K562 (cell line): Measurements from ENCODE around the gene MYO18B. TPM values are rescaled to one million over a fixed set of nuclear protein-coding genes. Genes with fewer than 3 reads are reported as not detected.

Source experiments
- ATAC-seq: fragments of 200-7000 bp; cut with Tn5 transposase; 3 replicates; pipeline ENCODE4 v1.9.1; 2020; ENCODE audit warnings: moderate library complexity
- BruUV-seq: library from RNA; stranded (reverse); fragments of 400-500 nt; replicated peaks from 2 replicates; lab custom pipeline; 2021; lab: Mats Ljungman, UMichigan
- CTCF ChIA-PET: fragments of 300-600 bp; formaldehyde crosslinking; extraction: SDS; loops from one replicate; lab custom pipeline; 2021; ENCODE audit warnings: low intra/inter-chr PET ratio; lab: Yijun Ruan, JAX
- POLR2A ChIA-PET: fragments of 300-600, 350-650 bp; sonication (Branson Sonifier 250); formaldehyde crosslinking; extraction: SDS; loops from one replicate; lab custom pipeline; 2021; ENCODE audit warnings: antibody characterized with exemption, inconsistent platforms; lab: Yijun Ruan, JAX
- DNase-seq, 4 experiments: peaks; one replicate each; pipeline versions ENCODE4 v3.0.0 to v3.0.0-alpha.2; 2011 to 2018; ENCODE audit warnings: low spot score in 3 of 4, mixed read lengths in 3 of 4; ENCODE audit errors: extremely low read depth in 1 of 4
- FAIRE-seq: peaks from 2 replicates; lab custom pipeline; 2011; peaks lifted over from hg19 to GRCh38; lab: Jason Lieb, UNC
- H2AFZ ChIP-seq: 2 replicates; pipeline ENCODE4 v1.6.0; 2011; ENCODE audit warnings: low read depth, low read length, control low read depth, inconsistent platforms
- H3K27ac ChIP-seq: fragments of 200-600 bp; 3 replicates; pipeline ENCODE4 v1.8.0; 2011; ENCODE audit warnings: low read depth, mild to moderate bottlenecking, control low read depth, inconsistent platforms, low read length, moderate library complexity, mixed read lengths; ENCODE audit errors: extremely low read depth
- H3K27me3 ChIP-seq, 2 experiments: fragments of 300-600 bp in 1 of 2; 2 replicates in 1 of 2; 3 replicates in 1 of 2; pipeline versions ENCODE4 v1.6.0 to v1.8.0; 2011; ENCODE audit warnings: inconsistent platforms in 2 of 2, low read length in 2 of 2, mild to moderate bottlenecking in 1 of 2, mixed read lengths in 1 of 2, moderate library complexity in 1 of 2; ENCODE audit not compliant: control insufficient read depth in 2 of 2, insufficient read depth in 2 of 2
- H3K36me3 ChIP-seq: fragments of 300-600 bp; 3 replicates; pipeline ENCODE4 v1.8.0; 2011; ENCODE audit warnings: mild to moderate bottlenecking, low read length, inconsistent platforms; ENCODE audit not compliant: control insufficient read depth, insufficient read depth
- H3K4me1 ChIP-seq, 2 experiments: fragments of 200-600 bp in 1 of 2; replicated peaks in 1 of 2; 2 replicates in 1 of 2; 3 replicates in 1 of 2; pipeline versions ENCODE4 v1.5.1 to v1.8.0; 2011; ENCODE audit warnings: inconsistent platforms in 2 of 2, low read length in 2 of 2, mild to moderate bottlenecking in 1 of 2, mixed read lengths in 1 of 2, moderate library complexity in 1 of 2; ENCODE audit not compliant: control insufficient read depth in 2 of 2, insufficient read depth in 2 of 2
- H3K4me2 ChIP-seq: 2 replicates; pipeline ENCODE4 v1.6.1; 2011; ENCODE audit warnings: low read length, control low read depth, inconsistent platforms, mixed read lengths; ENCODE audit not compliant: insufficient read depth
- H3K4me3 ChIP-seq: fragments of 200-600 bp; sonication (generic), shearing (Covaris generic); 2 replicates; pipeline ENCODE4 v1.5.1; 2016; ENCODE audit warnings: control low read depth, inconsistent platforms
- H3K79me2 ChIP-seq: fragments of 200-600 bp; 3 replicates; pipeline ENCODE4 v1.8.0; 2011; ENCODE audit warnings: low read length, inconsistent platforms; ENCODE audit not compliant: control insufficient read depth, insufficient read depth
- H3K9ac ChIP-seq, 2 experiments: 2 replicates each; pipeline versions ENCODE4 v1.6.0 to v1.6.1; 2011; ENCODE audit warnings: low read depth in 2 of 2, low read length in 2 of 2, control low read depth in 1 of 2, inconsistent platforms in 1 of 2, mild to moderate bottlenecking in 1 of 2, mixed read lengths in 1 of 2; ENCODE audit not compliant: insufficient read depth in 1 of 2
- H3K9me1 ChIP-seq: one replicate; pipeline ENCODE4 v1.6.0; 2011; ENCODE audit warnings: inconsistent platforms, mild to moderate bottlenecking, low read length, moderate library complexity; ENCODE audit not compliant: control insufficient read depth, insufficient read depth
- H3K9me3 ChIP-seq: replicated peaks from 2 replicates; pipeline ENCODE4 v1.5.1; 2011; ENCODE audit warnings: low read depth, low read length, inconsistent platforms; ENCODE audit not compliant: control insufficient read depth, insufficient read depth
- H4K20me1 ChIP-seq: replicated peaks from 2 replicates; pipeline ENCODE4 v1.6.1; 2011; ENCODE audit warnings: low read length, inconsistent platforms, mixed read lengths; ENCODE audit not compliant: control insufficient read depth, insufficient read depth
- CHD4 ChIP-seq: fragments of 200-600 bp; sonication (generic); IDR thresholded peaks from 3 replicates; pipeline ENCODE4 v1.6.1; 2012; ENCODE audit warnings: low read depth, mild to moderate bottlenecking, mixed read lengths, low read length, inconsistent platforms; ENCODE audit not compliant: insufficient read depth, insufficient replicate concordance, poor library complexity, severe bottlenecking
- LCOR ChIP-seq: sonication (generic); formaldehyde crosslinking; IDR thresholded peaks from 2 replicates; pipeline ENCODE4 v1.8.0; 2022; ENCODE audit warnings: mild to moderate bottlenecking, missing genetic modification reagents
- MEIS2 ChIP-seq: fragments of 450-650 bp; IDR thresholded peaks from 2 replicates; pipeline ENCODE4 v1.6.1; 2014; ENCODE audit warnings: mild to moderate bottlenecking; ENCODE audit not compliant: partially characterized antibody
- NFIC ChIP-seq: fragments of 450-650 bp; IDR thresholded peaks from 2 replicates; pipeline ENCODE4 v1.6.1; 2017; ENCODE audit warnings: mild to moderate bottlenecking, inconsistent platforms
- TBP ChIP-seq: optimal IDR thresholded peaks from 2 replicates; pipeline ENCODE3; 2011; ENCODE audit warnings: low read depth, low read length, improper control_type of control experiment
- ZFP1 ChIP-seq: fragments of 450-650 bp; formaldehyde crosslinking; IDR thresholded peaks from 2 replicates; pipeline ENCODE4 v1.4.0; 2020; ENCODE audit warnings: mild to moderate bottlenecking, mixed read lengths
- ZNF197 ChIP-seq: fragments of 200-800 bp; sonication (Bioruptor generic); IDR thresholded peaks from 2 replicates; pipeline ENCODE4 v1.6.1; 2016; ENCODE audit warnings: low read depth, missing genetic modification characterization, missing compliant biosample characterization
- ZNF830 ChIP-seq: fragments of 250-450 bp; sonication (Bioruptor Pico); IDR thresholded peaks from 2 replicates; pipeline ENCODE4 v1.5.0; 2021; ENCODE audit warnings: mild to moderate bottlenecking
- WGBS: fragments of 100-300 bp; shearing (Covaris generic); methylation state at CpG from one replicate; pipeline ENCODE4 v1.1.6; 2016; ENCODE audit warnings: low coverage, mixed read lengths; ENCODE audit not compliant: insufficient coverage; ENCODE audit errors: missing lambda C conversion rate; 5-methylcytosine and 5-hydroxymethylcytosine counted together
- in situ Hi-C: fragments of 300-500 bp; cut with MboI; formaldehyde crosslinking; loops from 4 replicates; pipeline ENCODE4 v1.15.0; 2018; ENCODE audit warnings: inconsistent platforms, mixed read lengths
- intact Hi-C: fragments of 100-400 bp; cut with micrococcal nuclease; formaldehyde crosslinking; loops from 2 replicates; pipeline ENCODE4 v1.14.2; 2022
- polyA plus RNA-seq, 8 experiments: library from polyadenylated mRNA; depleted of rRNA in 4 of 8; stranded (reverse) in 5 of 8; unstranded in 3 of 8; fragments of >200 nt; fragmentation: Nextera tagmentation in 2 of 8; fragmentation: Illumina TruSeq in 1 of 8; extraction: Ambion mirVana in 2 of 8; extraction: Trizol in 1 of 8; gene quantifications; 2 replicates each; pipeline versions ENCODE4 v1.2.1 to v1.2.3, GENCODE V29; 2011 to 2014; ENCODE audit warnings: inconsistent platforms in 1 of 8, missing spikeins in 1 of 8
- total RNA-seq, 7 experiments: library from RNA; depleted of rRNA in 6 of 7; stranded (reverse); fragments of >200 nt in 6 of 7; fragmentation: Illumina TruSeq in 2 of 7; extraction: Trizol in 2 of 7; gene quantifications; 2 replicates each; pipeline versions ENCODE4 v1.2.1 to v1.2.3, GENCODE V29; 2011 to 2021; ENCODE audit warnings: low replicate concordance in 1 of 7
- TF ChIP-seq, protein P1 (sequence below): IDR thresholded peaks from 3 replicates; pipeline ENCODE4 v1.6.1; 2011; ENCODE audit warnings: borderline replicate concordance, mild to moderate bottlenecking, moderate library complexity; ENCODE audit not compliant: insufficient read length; ENCODE audit errors: extremely low read depth

The MYO18B gene
- total and polyA plus RNA-seq, 9 of the 15 experiments (the other 6 are each of a cell fraction or from before 2014, with no cell fraction given) = 0.06 to 7.0 (median 4.3) TPM

- WGBS = 93% methylated on average over 3 of the region's 3 CpGs
- Histone ChIP-seq H3K79me2 (no peaks in the 10 kb centered on the region), H2AFZ (no peak overlapping the region), H3K27me3 (no peaks in the 10 kb centered on the region), H3K9me1 (no peaks in the 10 kb centered on the region), H3K4me2 (no peak overlapping the region), H4K20me1 (peaks cover 1% of the 10 kb centered on the region; the same call in 1 of the 2 replicates), H3K27ac (no peak overlapping the region), H3K9ac (no peak overlapping the region), H3K9me3 (peaks cover 4% of the 10 kb centered on the region; the same call in 1 of the 2 replicates), H3K4me1 (peaks cover 11 to 14% of the 10 kb centered on the region in 2 experiments; a peak in 4 of 5 replicates), H3K4me3 (no peak overlapping the region), H3K36me3 (peaks cover 54% of the 10 kb centered on the region; the same call in 2 of the 3 replicates)
- DNase-seq = no peak
- no peak for TF ChIP-seq LCOR (CRISPR knock-in tag)
- no peak for TF ChIP-seq ZNF197 (CRISPR knock-in tag)
- TF ChIP-seq ZNF830 (CRISPR knock-in tag) = no peak
- TF ChIP-seq TBP = no peak
- TF ChIP-seq CHD4 = no peak
- TF ChIP-seq, protein P1, sequence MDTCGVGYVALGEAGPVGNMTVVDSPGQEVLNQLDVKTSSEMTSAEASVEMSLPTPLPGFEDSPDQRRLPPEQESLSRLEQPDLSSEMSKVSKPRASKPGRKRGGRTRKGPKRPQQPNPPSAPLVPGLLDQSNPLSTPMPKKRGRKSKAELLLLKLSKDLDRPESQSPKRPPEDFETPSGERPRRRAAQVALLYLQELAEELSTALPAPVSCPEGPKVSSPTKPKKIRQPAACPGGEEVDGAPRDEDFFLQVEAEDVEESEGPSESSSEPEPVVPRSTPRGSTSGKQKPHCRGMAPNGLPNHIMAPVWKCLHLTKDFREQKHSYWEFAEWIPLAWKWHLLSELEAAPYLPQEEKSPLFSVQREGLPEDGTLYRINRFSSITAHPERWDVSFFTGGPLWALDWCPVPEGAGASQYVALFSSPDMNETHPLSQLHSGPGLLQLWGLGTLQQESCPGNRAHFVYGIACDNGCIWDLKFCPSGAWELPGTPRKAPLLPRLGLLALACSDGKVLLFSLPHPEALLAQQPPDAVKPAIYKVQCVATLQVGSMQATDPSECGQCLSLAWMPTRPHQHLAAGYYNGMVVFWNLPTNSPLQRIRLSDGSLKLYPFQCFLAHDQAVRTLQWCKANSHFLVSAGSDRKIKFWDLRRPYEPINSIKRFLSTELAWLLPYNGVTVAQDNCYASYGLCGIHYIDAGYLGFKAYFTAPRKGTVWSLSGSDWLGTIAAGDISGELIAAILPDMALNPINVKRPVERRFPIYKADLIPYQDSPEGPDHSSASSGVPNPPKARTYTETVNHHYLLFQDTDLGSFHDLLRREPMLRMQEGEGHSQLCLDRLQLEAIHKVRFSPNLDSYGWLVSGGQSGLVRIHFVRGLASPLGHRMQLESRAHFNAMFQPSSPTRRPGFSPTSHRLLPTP = no peak
- TF ChIP-seq NFIC = no peak
- no peak for TF ChIP-seq MEIS2
- peak; percentile 81 for TF ChIP-seq ZFP1 (CRISPR knock-in tag)
- CTCF ChIA-PET = no interaction called here
- POLR2A ChIA-PET = interaction anchor here (1.4 to 1.6 kb wide), 2 partner anchors 9 to 16 kb away, joined by 4 to 8 read pairs; no protein-coding TSS in a partner anchor
- intact Hi-C loops (no loop called here), in situ Hi-C loops (no loop called here)
- FAIRE-seq = no peak
- BruUV-seq = no TSS peak
- no peak for ATAC-seq
Observed at GRCh38 chr22:25766418-25766817, 24.4 kb downstream of the MYO18B start.
